Cardiac fibroblast (primary cell): ENCODE data around the gene BNIPL.

ENCODE experiments used
- DNase-seq, 2 donors: peaks; one replicate each; pipeline versions ENCODE4 v3.0.0 to v3.0.0-alpha.2; 2010; ENCODE audit warnings: low read depth in 2 of 2
- H3K4me3 ChIP-seq, 2 donors: replicated peaks in 1 of 2; 1 replicate in 1 of 2; 2 replicates in 1 of 2; pipeline ENCODE4 v1.5.1; 2011; ENCODE audit warnings: low read depth in 2 of 2, low read length in 2 of 2, mild to moderate bottlenecking in 2 of 2, moderate library complexity in 1 of 2
- TF ChIP-seq, protein P1 (sequence below): IDR thresholded peaks from one replicate; pipeline ENCODE4 v1.5.1; 2011; ENCODE audit warnings: low read depth, mild to moderate bottlenecking, low read length, inconsistent platforms

The BNIPL gene

DNA sequence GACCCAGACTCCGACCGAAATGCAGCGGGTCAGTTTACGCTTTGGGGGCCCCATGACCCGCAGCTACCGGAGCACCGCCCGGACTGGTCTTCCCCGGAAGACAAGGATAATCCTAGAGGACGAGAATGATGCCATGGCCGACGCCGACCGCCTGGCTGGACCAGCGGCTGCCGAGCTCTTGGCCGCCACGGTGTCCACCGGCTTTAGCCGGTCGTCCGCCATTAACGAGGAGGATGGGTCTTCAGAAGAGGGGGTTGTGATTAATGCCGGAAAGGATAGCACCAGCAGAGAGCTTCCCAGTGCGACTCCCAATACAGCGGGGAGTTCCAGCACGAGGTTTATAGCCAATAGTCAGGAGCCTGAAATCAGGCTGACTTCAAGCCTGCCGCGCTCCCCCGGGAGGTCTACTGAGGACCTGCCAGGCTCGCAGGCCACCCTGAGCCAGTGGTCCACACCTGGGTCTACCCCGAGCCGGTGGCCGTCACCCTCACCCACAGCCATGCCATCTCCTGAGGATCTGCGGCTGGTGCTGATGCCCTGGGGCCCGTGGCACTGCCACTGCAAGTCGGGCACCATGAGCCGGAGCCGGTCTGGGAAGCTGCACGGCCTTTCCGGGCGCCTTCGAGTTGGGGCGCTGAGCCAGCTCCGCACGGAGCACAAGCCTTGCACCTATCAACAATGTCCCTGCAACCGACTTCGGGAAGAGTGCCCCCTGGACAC lies 11.7 kb downstream of the BNIPL start:
- peak; percentile 72 to 76 for DNase-seq
- H3K4me3 ChIP-seq, result peak overlapping the region; percentile 65 to 73

DNA sequence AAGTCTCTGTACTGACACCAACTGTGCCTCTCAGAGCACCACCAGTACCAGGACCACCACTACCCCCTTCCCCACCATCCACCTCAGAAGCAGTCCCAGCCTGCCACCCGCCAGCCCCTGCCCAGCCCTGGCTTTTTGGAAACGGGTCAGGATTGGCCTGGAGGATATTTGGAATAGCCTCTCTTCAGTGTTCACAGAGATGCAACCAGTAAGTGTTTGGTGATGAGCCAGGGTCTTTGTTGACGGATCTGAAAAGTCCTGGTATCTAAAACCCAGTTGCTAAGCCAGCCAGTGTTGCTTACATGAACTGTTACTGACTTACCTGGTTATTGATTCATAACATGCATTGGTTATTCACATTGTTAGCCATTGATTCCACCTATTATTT lies 12.3 kb downstream of the BNIPL start:
- DNase-seq, result no peak
- H3K4me3 ChIP-seq, result peak overlapping the region; percentile 65 to 73
- TF ChIP-seq, protein P1, sequence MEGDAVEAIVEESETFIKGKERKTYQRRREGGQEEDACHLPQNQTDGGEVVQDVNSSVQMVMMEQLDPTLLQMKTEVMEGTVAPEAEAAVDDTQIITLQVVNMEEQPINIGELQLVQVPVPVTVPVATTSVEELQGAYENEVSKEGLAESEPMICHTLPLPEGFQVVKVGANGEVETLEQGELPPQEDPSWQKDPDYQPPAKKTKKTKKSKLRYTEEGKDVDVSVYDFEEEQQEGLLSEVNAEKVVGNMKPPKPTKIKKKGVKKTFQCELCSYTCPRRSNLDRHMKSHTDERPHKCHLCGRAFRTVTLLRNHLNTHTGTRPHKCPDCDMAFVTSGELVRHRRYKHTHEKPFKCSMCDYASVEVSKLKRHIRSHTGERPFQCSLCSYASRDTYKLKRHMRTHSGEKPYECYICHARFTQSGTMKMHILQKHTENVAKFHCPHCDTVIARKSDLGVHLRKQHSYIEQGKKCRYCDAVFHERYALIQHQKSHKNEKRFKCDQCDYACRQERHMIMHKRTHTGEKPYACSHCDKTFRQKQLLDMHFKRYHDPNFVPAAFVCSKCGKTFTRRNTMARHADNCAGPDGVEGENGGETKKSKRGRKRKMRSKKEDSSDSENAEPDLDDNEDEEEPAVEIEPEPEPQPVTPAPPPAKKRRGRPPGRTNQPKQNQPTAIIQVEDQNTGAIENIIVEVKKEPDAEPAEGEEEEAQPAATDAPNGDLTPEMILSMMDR, result no peak

More for the DNA sequence above, 11.7 kb downstream of the BNIPL start:
- TF ChIP-seq, protein P1, result peak; percentile 53

DNA sequence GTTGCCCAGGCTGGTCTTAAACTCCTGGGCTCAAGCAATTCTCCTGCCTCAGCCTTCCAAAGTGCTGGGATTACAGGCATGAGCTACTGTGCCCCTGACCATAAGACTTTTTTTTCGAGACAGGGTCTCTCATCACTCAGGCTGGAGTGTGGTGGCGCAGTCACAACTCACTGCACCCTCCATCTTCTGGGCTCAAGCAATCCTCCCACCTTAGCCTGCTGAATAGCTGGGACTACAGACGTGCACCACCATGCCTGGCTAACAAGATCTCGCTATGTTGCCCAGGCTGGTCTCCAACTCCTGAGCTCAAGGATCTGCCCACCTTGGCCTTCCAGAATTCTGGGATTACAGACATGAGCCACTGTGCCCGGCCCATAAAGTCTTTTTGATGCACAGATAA lies 13.1 kb downstream of the BNIPL start:
- no peak for DNase-seq
- H3K4me3 ChIP-seq, result no peak overlapping the region
- TF ChIP-seq, protein P1, result no peak

DNA sequence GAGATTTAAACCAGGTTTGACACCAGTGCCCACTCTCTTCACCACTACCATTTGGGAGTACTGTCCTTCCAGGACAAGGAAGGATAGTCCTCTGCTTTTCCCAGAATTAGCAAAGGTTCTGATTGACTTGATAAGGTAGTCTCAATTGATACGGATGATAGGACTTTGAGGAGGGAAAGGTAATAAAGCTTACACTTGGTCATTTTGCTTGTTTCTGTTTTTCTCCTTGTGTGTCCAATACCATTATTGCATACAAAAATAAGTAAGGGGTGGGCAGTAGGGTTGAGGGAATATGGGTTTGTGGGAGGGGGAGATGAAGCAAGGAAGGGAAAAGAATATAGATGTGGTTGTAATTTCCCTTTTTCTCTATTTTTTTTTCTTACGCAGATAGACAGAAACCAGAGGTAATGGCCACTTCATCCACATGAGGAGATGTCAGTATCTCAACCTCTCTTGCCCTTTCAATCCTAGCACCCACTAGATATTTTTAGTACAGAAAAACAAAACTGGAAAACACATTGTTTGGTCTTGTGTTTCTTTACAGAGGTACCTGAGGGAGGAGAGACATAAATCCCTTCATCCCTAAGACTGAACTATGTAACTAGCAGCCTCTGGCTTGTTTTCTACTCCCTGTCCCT lies 13.8 kb downstream of the BNIPL start:
- no peak overlapping the region for H3K4me3 ChIP-seq
- TF ChIP-seq, protein P1, result no peak
- DNase-seq, result no peak

DNA sequence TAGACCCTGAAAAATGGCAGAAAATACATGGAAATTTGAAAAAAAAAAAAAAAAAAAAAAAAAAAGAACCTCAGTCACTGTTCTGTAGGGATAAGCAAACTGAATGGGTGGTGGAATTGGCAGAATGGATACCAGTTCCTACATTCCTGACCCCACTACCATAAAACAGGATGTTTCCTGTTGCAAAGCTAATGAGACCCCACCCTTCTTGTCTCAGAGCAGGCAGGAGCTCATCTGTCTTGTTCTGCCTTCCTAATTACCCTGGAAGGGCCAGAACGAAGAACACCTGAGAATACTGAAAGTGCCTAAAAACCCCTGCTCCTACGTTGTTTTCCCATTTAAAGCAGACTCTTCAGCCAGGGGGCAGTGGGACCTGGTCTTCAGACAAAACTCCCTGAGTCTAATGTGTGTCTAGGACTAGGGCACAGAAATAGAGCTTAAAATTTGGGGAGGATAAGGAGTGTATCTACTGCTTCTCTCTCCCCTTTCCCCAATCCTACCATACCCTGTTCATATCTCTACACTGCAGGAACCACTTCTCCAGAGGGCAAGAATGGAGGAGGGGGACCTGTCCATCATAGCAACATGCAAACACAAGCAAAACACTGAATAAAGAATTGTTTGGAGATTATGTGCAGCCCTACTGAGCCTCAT lies 15.1 kb downstream of the BNIPL start:
- no peak for DNase-seq
- no peak overlapping the region for H3K4me3 ChIP-seq
- TF ChIP-seq, protein P1, result no peak

DNA sequence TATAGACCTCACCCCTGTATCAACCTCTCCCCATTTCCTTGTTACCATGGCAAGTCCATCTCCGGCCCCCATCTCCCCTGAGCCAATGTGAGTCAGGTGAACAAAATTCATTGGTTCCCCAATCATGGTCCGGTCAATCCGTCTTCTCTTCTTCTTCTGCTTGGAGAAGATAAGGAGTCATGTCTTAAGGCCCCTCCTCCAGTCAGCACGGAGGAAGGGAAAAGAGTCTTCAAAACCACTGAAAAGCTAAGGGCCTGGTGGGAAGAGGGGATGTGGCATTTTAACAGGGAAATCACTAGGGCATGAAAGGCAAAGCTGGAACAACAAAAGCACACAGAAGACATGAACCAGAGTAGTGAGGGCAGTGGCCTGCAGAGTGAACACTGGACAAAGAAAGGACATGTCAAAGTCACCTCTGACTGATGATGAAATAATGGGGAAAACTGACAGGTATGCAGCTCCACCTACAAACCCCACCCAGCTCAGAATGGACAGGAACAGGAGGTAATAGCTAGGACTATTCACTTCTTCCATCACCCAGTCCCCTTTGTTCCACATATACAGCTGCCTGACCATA lies 18.7 kb downstream of the BNIPL start:
- TF ChIP-seq, protein P1, result no peak
- no peak overlapping the region for H3K4me3 ChIP-seq
- no peak for DNase-seq
